ENCODE data around the gene CYSLTR2. TPM values are rescaled to one million over a fixed set of nuclear protein-coding genes. Genes with fewer than 3 reads are reported as not detected.
A peak's percentile ranks its signal among the peaks of the same experiment; 100 is the strongest.

CYSLTR2 gene
- total and polyA plus RNA-seq, 12 donors, result 0.50 to 41.6 (median 12.8) TPM

DNA sequence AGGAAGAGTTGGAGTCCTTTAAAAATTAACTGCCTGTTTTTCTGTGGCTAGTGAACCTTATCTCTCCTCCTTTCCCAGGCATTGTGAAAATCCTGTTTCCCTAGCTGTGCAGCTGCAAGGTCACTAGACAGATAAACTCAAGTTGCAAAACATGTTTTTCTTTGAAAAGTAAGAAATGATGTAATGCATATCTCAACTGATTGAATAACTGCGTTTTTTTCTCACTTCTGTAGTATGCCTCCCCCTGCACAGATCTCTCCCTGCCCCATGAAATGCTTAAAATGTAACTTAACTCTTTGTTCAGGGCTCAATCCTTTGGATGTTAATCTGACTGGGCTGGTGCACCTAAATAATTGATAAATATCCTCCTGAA is 27.7 kb upstream of the CYSLTR2 start:
- Histone ChIP-seq H3K27me3 (no peaks in the 10 kb centered on the region), H3K4me1 (replicated peaks in 1 of 2) (peaks cover 14 to 24% of the 10 kb centered on the region in 2 donors), H3K4me3 (peak overlapping the region in 1 of 4 donors; percentile 7), H3K36me3 (replicated peaks in 1 of 2) (no peaks in the 10 kb centered on the region), H3K27ac (peak overlapping the region; percentile 55 to 87 (median 74)), H3K9me3 (replicated peaks in 1 of 3) (no peaks in the 10 kb centered on the region)
- WGBS, 4 donors, result 0 to 9% (median 1%) methylated on average over 1 of the region's 1 CpG
- peak in 1 of 2 donors; percentile 69 for TF ChIP-seq POLR2A (IDR thresholded peaks at IDR 0.05)
- TF ChIP-seq, protein P1, sequence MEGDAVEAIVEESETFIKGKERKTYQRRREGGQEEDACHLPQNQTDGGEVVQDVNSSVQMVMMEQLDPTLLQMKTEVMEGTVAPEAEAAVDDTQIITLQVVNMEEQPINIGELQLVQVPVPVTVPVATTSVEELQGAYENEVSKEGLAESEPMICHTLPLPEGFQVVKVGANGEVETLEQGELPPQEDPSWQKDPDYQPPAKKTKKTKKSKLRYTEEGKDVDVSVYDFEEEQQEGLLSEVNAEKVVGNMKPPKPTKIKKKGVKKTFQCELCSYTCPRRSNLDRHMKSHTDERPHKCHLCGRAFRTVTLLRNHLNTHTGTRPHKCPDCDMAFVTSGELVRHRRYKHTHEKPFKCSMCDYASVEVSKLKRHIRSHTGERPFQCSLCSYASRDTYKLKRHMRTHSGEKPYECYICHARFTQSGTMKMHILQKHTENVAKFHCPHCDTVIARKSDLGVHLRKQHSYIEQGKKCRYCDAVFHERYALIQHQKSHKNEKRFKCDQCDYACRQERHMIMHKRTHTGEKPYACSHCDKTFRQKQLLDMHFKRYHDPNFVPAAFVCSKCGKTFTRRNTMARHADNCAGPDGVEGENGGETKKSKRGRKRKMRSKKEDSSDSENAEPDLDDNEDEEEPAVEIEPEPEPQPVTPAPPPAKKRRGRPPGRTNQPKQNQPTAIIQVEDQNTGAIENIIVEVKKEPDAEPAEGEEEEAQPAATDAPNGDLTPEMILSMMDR (IDR thresholded peaks at IDR 0.05), result no peak
- intact Hi-C loops (cut with DNase I), result no loop called here
- DNase-seq, result peak; percentile 34 to 74 (median 69)

DNA sequence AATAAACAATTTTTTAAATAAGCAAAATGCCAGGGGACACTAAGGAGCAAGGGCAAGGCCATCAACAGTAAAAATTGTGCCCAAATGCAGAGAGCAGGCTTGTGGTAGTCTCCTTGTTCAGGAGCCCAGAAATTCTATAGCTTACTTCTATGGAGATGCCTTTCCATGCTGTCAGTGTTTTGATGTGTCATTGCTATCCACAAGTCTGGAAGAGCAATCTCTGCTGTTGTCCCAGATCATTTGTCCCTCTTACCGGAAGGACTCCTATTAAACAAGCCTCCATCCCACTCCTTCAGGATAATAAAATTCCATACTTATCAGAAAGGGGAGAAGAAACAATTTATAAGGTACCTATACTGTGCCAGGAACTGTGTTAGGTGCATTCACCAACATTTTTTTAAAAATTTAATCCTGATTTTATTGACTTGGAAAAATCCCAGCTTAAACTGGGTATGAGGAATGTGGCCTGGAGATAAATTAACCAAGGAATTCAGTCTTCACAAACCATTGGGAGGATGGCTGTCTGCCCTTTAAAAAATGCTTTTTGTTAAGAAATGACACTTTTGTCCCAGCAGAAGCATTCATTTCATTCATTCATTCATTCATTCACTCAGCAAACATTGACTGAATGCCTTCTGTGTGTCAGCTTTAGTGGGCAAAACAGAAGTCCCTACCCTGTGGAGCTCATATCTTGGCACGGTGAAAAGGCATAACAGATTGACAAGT is 26.8 kb upstream of the CYSLTR2 start:
- WGBS, 4 donors, result 89 to 92% (median 90%) methylated on average over 2 of the region's 2 CpGs
- H3K27ac ChIP-seq, result peak overlapping the region in 4 of 5 donors; percentile 67 to 82 (median 75)

DNA sequence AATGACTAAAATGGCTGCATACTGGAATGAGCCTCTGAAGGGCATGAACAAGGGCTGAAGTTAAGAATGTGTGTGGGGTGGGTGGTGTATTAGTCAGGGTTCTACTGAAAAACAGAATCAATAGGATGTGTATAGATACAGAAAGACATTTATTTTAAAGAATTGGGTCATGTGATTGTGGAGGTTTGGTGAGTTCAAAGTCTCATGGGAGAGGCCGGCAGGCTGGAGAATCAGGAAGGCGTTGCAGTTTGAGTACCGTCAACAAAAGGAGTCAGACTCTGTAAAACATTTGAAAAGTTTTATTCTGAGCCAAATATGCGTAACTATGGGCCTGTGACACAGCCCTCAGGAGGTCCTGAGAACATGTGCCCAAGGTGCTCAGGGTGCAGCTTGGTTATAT is 24.5 kb upstream of the CYSLTR2 start:
- no peak for DNase-seq
- Histone ChIP-seq H3K4me3 (no peak overlapping the region), H3K27ac (no peak overlapping the region), H3K9me3 (replicated peaks in 1 of 3) (no peaks in the 10 kb centered on the region), H3K36me3 (replicated peaks in 1 of 2) (no peaks in the 10 kb centered on the region), H3K27me3 (no peaks in the 10 kb centered on the region), H3K4me1 (replicated peaks in 1 of 2) (peaks cover 14 to 24% of the 10 kb centered on the region in 2 donors)
- TF ChIP-seq POLR2A (IDR thresholded peaks at IDR 0.05), result no peak
- TF ChIP-seq, protein P1 (IDR thresholded peaks at IDR 0.05), result no peak
- 94 to 96% (median 95%) methylated on average over 4 of the region's 4 CpGs for WGBS, 4 donors
- intact Hi-C loops (cut with DNase I), result no loop called here

More for the DNA sequence above, 26.8 kb upstream of the CYSLTR2 start:
- H3K4me3 ChIP-seq, result no peak overlapping the region
- intact Hi-C loops (cut with DNase I), result no loop called here
- TF ChIP-seq, protein P1 (IDR thresholded peaks at IDR 0.05), result no peak
- no peak for TF ChIP-seq POLR2A (IDR thresholded peaks at IDR 0.05)
- peaks cover 14 to 24% of the 10 kb centered on the region in 2 donors for H3K4me1 ChIP-seq (replicated peaks in 1 of 2)
- no peaks in the 10 kb centered on the region for H3K9me3 ChIP-seq (replicated peaks in 1 of 3)
- no peaks in the 10 kb centered on the region for H3K27me3 ChIP-seq
- no peak for DNase-seq
- no peaks in the 10 kb centered on the region for H3K36me3 ChIP-seq (replicated peaks in 1 of 2)

DNA sequence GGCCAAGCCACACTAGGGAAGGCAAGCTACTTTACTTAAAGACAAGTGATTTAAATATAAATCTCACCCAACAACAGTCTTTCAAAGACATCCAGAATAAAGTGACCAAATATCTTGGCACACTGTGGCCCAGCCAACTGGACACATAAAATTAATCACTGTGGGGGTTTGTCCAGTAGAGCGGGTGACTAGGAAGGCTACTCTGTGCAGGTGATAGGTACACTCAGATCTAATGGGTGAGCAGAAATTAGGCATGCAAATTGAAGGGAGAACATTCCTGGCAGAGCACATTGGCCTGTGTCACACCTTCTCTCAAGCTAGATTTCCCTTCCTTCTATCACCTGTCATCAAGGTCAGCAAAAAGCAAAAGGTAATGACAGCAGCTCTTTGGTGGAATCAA is 23.4 kb upstream of the CYSLTR2 start:
- DNase-seq, result no peak
- 79 to 96% (median 95%) methylated on average over 1 of the region's 1 CpG for WGBS, 4 donors
- intact Hi-C loops (cut with DNase I), result no loop called here

More for the DNA sequence above, 23.4 kb upstream of the CYSLTR2 start:
- Histone ChIP-seq H3K36me3 (replicated peaks in 1 of 2) (no peaks in the 10 kb centered on the region), H3K27me3 (no peaks in the 10 kb centered on the region), H3K9me3 (replicated peaks in 1 of 3) (no peaks in the 10 kb centered on the region), H3K4me3 (no peak overlapping the region), H3K27ac (no peak overlapping the region), H3K4me1 (replicated peaks in 1 of 2) (peaks cover 12 to 15% of the 10 kb centered on the region in 2 donors)
- TF ChIP-seq, protein P1 (IDR thresholded peaks at IDR 0.05), result no peak
- TF ChIP-seq POLR2A (IDR thresholded peaks at IDR 0.05), result no peak

All from adrenal gland (tissue), 12 donors.